ENCODE measurements around the gene PLEKHM2.

- TF ChIP-seq CTCF (IDR thresholded peaks at IDR 0.05) (no peak), CBFB (CRISPR knock-in tag; IDR thresholded peaks at IDR 0.05; ENCODE audit: low read depth) (no peak), ATF6 (CRISPR knock-in tag; IDR thresholded peaks at IDR 0.05) (no peak), SMAD3 (CRISPR knock-in tag; IDR thresholded peaks at IDR 0.05; ENCODE audit: borderline replicate concordance) (no peak), KAT7 (CRISPR knock-in tag; IDR thresholded peaks at IDR 0.05; ENCODE audit: borderline replicate concordance) (no peak), MXD4 (CRISPR knock-in tag; IDR thresholded peaks at IDR 0.05; ENCODE audit: borderline replicate concordance) (no peak), ZNF138 (CRISPR knock-in tag; conservative IDR thresholded peaks at IDR 0.05) (no peak), IRF1 (CRISPR knock-in tag; IDR thresholded peaks at IDR 0.05) (no peak), ZNF416 (CRISPR knock-in tag; IDR thresholded peaks at IDR 0.05) (no peak)
- TF ChIP-seq, protein P1, sequence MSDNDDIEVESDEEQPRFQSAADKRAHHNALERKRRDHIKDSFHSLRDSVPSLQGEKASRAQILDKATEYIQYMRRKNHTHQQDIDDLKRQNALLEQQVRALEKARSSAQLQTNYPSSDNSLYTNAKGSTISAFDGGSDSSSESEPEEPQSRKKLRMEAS (CRISPR knock-in tag; IDR thresholded peaks at IDR 0.05): no peak
- TF ChIP-seq, protein P2, sequence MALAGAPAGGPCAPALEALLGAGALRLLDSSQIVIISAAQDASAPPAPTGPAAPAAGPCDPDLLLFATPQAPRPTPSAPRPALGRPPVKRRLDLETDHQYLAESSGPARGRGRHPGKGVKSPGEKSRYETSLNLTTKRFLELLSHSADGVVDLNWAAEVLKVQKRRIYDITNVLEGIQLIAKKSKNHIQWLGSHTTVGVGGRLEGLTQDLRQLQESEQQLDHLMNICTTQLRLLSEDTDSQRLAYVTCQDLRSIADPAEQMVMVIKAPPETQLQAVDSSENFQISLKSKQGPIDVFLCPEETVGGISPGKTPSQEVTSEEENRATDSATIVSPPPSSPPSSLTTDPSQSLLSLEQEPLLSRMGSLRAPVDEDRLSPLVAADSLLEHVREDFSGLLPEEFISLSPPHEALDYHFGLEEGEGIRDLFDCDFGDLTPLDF (CRISPR knock-in tag; IDR thresholded peaks at IDR 0.05): no peak
Observed at GRCh38 chr1:15751717-15752116, 67.6 kb downstream of the PLEKHM2 start.

All from WTC11 (cell line).